Neural cell (in vitro differentiated cells): Measurements from ENCODE around the gene ZNF775.

Source experiments
- EP300 ChIP-seq: fragments of 450-650 bp; conservative IDR thresholded peaks from 2 replicates; pipeline ENCODE4 v1.6.1; 2014; ENCODE audit warnings: antibody characterized with exemption, mild to moderate bottlenecking, moderate library complexity; ENCODE audit not compliant: poor library complexity, severe bottlenecking
- EZH2 ChIP-seq: fragments of 200-600, 300-800 bp; shearing (Covaris generic), sonication (generic); IDR thresholded peaks from 2 replicates; pipeline ENCODE4 v1.6.1; 2014; ENCODE audit warnings: antibody characterized with exemption, low read length, borderline replicate concordance, mild to moderate bottlenecking; ENCODE audit not compliant: insufficient read depth, poor library complexity, severe bottlenecking
- RAD21 ChIP-seq: fragments of 450-650 bp; conservative IDR thresholded peaks from 2 replicates; pipeline ENCODE4 v1.6.1; 2014; ENCODE audit warnings: antibody characterized with exemption, mild to moderate bottlenecking, moderate library complexity
- TF ChIP-seq, protein P1 (sequence below): IDR thresholded peaks from 2 replicates; pipeline ENCODE4 v1.6.1; 2012; ENCODE audit warnings: borderline replicate concordance
- TF ChIP-seq, protein P2 (sequence below): fragments of 450-650 bp; IDR thresholded peaks from 2 replicates; pipeline ENCODE4 v1.5.1; 2014; ENCODE audit warnings: antibody characterized with exemption, mild to moderate bottlenecking, moderate library complexity; ENCODE audit not compliant: poor library complexity, severe bottlenecking

DNA sequence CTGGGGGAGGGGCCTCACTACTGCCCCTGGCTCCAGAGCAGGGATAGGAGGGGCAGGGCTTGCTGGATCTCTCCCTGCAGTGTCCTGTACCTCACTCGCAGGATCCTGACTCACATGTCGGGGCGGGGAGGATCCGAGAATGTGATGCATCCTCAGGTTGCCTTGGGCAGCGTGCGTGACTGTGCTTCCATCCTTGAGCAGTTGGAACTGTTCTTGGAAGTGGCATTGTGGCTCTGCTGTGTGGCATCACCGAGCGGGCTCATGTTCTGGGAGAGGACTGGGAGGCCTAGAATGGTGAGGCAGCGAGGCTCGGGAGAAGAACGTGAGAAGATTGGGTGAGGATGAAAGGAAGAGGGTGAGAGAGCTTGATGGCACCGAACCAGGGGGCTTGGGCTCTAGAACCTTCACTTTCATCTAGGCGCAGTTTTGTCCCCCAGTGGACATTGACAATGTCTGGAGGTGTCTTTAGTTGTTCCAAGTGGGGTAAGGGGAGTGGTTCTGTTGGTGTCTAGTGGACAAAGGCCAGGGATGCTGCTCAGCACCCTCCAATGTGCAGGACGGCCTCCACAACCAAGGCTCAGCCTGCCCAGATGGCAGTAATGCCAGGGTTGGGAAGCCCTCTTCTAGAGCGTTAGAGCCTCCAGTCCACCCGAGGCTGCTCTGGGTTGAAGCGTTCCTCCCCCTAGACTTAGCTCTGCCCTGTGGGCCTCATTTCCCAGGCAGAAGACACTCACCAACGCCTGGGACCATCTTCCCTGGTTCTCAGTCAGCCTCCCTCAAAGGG lies 46.1 kb upstream of the ZNF775 start:
- no peak for TF ChIP-seq EP300
- TF ChIP-seq, protein P1, sequence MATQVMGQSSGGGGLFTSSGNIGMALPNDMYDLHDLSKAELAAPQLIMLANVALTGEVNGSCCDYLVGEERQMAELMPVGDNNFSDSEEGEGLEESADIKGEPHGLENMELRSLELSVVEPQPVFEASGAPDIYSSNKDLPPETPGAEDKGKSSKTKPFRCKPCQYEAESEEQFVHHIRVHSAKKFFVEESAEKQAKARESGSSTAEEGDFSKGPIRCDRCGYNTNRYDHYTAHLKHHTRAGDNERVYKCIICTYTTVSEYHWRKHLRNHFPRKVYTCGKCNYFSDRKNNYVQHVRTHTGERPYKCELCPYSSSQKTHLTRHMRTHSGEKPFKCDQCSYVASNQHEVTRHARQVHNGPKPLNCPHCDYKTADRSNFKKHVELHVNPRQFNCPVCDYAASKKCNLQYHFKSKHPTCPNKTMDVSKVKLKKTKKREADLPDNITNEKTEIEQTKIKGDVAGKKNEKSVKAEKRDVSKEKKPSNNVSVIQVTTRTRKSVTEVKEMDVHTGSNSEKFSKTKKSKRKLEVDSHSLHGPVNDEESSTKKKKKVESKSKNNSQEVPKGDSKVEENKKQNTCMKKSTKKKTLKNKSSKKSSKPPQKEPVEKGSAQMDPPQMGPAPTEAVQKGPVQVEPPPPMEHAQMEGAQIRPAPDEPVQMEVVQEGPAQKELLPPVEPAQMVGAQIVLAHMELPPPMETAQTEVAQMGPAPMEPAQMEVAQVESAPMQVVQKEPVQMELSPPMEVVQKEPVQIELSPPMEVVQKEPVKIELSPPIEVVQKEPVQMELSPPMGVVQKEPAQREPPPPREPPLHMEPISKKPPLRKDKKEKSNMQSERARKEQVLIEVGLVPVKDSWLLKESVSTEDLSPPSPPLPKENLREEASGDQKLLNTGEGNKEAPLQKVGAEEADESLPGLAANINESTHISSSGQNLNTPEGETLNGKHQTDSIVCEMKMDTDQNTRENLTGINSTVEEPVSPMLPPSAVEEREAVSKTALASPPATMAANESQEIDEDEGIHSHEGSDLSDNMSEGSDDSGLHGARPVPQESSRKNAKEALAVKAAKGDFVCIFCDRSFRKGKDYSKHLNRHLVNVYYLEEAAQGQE, result no peak
- TF ChIP-seq, protein P2, sequence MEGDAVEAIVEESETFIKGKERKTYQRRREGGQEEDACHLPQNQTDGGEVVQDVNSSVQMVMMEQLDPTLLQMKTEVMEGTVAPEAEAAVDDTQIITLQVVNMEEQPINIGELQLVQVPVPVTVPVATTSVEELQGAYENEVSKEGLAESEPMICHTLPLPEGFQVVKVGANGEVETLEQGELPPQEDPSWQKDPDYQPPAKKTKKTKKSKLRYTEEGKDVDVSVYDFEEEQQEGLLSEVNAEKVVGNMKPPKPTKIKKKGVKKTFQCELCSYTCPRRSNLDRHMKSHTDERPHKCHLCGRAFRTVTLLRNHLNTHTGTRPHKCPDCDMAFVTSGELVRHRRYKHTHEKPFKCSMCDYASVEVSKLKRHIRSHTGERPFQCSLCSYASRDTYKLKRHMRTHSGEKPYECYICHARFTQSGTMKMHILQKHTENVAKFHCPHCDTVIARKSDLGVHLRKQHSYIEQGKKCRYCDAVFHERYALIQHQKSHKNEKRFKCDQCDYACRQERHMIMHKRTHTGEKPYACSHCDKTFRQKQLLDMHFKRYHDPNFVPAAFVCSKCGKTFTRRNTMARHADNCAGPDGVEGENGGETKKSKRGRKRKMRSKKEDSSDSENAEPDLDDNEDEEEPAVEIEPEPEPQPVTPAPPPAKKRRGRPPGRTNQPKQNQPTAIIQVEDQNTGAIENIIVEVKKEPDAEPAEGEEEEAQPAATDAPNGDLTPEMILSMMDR, result no peak
- TF ChIP-seq RAD21, result no peak
- no peak for TF ChIP-seq EZH2
